CD4-positive, alpha-beta T cell (primary cell): ENCODE results near the gene CALHM5. TPM values are rescaled to one million over a fixed set of nuclear protein-coding genes. Genes with fewer than 3 reads are reported as not detected.

Experiments used
- ATAC-seq: fragments of 200-7000 bp; cut with Tn5 transposase; one replicate; pipeline ENCODE4 v1.10.0; 2022; ENCODE audit warnings: mild to moderate bottlenecking; ENCODE audit not compliant: poor library complexity
- CTCF ChIA-PET: fragments of 350-600 bp; sonication (Branson Sonifier 250); formaldehyde crosslinking; loops from one replicate; lab custom pipeline; 2021; ENCODE audit warnings: antibody characterized with exemption, inconsistent platforms; lab: Charles Lee
- POLR2A ChIA-PET: fragments of 350-600 bp; sonication (Branson Sonifier 250); formaldehyde crosslinking; loops from one replicate; lab custom pipeline; 2021; ENCODE audit warnings: antibody characterized with exemption, inconsistent platforms; lab: Charles Lee
- DNase-seq, 14 experiments: peaks; one replicate each; pipeline ENCODE4 v3.0.0-alpha.2; 2013 to 2020; ENCODE audit warnings: mixed read lengths in 2 of 14
- H3K27ac ChIP-seq, 2 donors: one replicate each; pipeline versions ENCODE4 v1.5.1 to v1.7.0; 2013; ENCODE audit warnings: low read length in 2 of 2, low read depth in 1 of 2, mild to moderate bottlenecking in 1 of 2
- H3K27me3 ChIP-seq, 2 experiments: 1 replicate in 1 of 2; 2 replicates in 1 of 2; pipeline versions ENCODE4 v1.6.1 to v1.7.0; 2013; ENCODE audit warnings: low read length in 2 of 2, control low read depth in 1 of 2, mild to moderate bottlenecking in 1 of 2, moderate library complexity in 1 of 2; ENCODE audit not compliant: insufficient read depth in 2 of 2, control insufficient read depth in 1 of 2
- H3K36me3 ChIP-seq: one replicate; pipeline ENCODE4 v1.6.1; 2013; ENCODE audit warnings: low read length, control low read depth; ENCODE audit not compliant: insufficient read depth
- H3K4me1 ChIP-seq: one replicate; pipeline ENCODE4 v1.6.1; 2013; ENCODE audit warnings: low read length, control low read depth; ENCODE audit not compliant: insufficient read depth
- H3K4me3 ChIP-seq: one replicate; pipeline ENCODE4 v1.5.1; 2013; ENCODE audit warnings: mild to moderate bottlenecking, low read length, moderate library complexity
- H3K9me3 ChIP-seq, 2 experiments: 1 replicate in 1 of 2; 2 replicates in 1 of 2; pipeline versions ENCODE4 v1.6.1 to v1.7.0; 2013; ENCODE audit warnings: low read length in 2 of 2, mild to moderate bottlenecking in 2 of 2, control low read depth in 1 of 2, moderate library complexity in 1 of 2; ENCODE audit not compliant: control insufficient read depth in 1 of 2, insufficient read depth in 1 of 2
- H3K27ac Mint-ChIP-seq: one replicate; pipeline ENCODE4 v1.8.0; 2020; ENCODE audit warnings: mixed read lengths
- H3K27me3 Mint-ChIP-seq: one replicate; pipeline ENCODE4 v1.8.0; 2021; ENCODE audit warnings: mixed read lengths
- H3K36me3 Mint-ChIP-seq: one replicate; pipeline ENCODE4 v1.8.0; 2021; ENCODE audit warnings: low read depth, mixed read lengths
- H3K4me1 Mint-ChIP-seq: one replicate; pipeline ENCODE4 v1.8.0; 2021; ENCODE audit warnings: low read depth, mixed read lengths
- H3K4me3 Mint-ChIP-seq: one replicate; pipeline ENCODE4 v1.8.0; 2020; ENCODE audit warnings: mild to moderate bottlenecking, mixed read lengths
- H3K9me3 Mint-ChIP-seq: one replicate; pipeline ENCODE4 v1.8.0; 2020; ENCODE audit warnings: mixed read lengths
- CTCF ChIP-seq: fragments of 200-600 bp; IDR thresholded peaks from one replicate; pipeline ENCODE4 v1.8.0; 2022; ENCODE audit warnings: antibody characterized with exemption, mild to moderate bottlenecking
- intact Hi-C, 2 experiments: fragments of 100-400 bp; cut with DNase I in 1 of 2; cut with micrococcal nuclease in 1 of 2; formaldehyde crosslinking; loops; one replicate each; pipeline versions ENCODE4 v1.15.1 to v1.9.0; 2023 to 2025; cut with DNase I, micrococcal nuclease
- total RNA-seq, 174 experiments: library from RNA in 2 of 174; stranded (reverse) in 2 of 174; gene quantifications; one replicate each; pipeline ENCODE4 v1.2.3 and lab custom pipeline; 2021 to 2026

The CALHM5 gene
- total RNA-seq, 2 experiments from 2014 or later, result not detected

DNA sequence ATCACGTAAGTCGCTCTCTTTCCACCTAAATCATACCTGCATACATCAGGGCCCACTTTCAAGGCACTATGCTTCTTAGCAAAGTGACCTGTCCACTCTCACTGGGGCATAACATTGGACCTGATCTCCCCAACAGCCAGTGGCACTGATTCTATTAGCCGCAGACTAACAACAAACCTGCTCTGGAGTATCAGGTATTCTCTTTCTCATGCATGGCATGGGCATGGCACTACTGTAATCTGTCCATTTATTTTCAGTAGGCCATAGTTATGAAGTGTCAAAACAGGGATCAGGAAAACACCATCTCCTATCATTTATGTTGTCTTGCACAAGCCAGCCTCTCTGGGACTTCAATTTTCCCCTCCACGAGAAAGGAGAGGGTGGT, 50.6 kb downstream of the CALHM5 start:
- Mint-ChIP-seq H3K36me3 (no peaks in the 10 kb centered on the region), H3K4me3 (no peak overlapping the region), H3K4me1 (no peaks in the 10 kb centered on the region), H3K27me3 (peaks cover 10% of the 10 kb centered on the region), H3K9me3 (no peaks in the 10 kb centered on the region), H3K27ac (no peak overlapping the region)
- peaks cover 0 to 14% of the 10 kb centered on the region in 2 experiments for H3K27me3 ChIP-seq
- peaks cover 8% of the 10 kb centered on the region for H3K4me1 ChIP-seq
- DNase-seq, result no peak
- H3K36me3 ChIP-seq, result no peaks in the 10 kb centered on the region
- no peak for TF ChIP-seq CTCF
- H3K27ac ChIP-seq, result no peak overlapping the region
- ATAC-seq, result no peak
- no peaks in the 10 kb centered on the region for H3K9me3 ChIP-seq
- ChIA-PET POLR2A (interaction anchor here (1.2 to 1.6 kb wide), 2 partner anchors 9 to 283 kb away, joined by 3 to 8 read pairs; partner anchors contain the start of genes RWDD1 and TSPYL1), CTCF (interaction anchor here (1.0 kb wide), 1 partner anchor 273 kb away, joined by 3 read pairs; no protein-coding TSS in a partner anchor)
- intact Hi-C loops, result loop anchor here in 1 of 2 experiments (10.0 kb wide), 1 partner anchor 1113 kb away; the partner anchor contains the start of gene NUS1
- H3K4me3 ChIP-seq, result no peak overlapping the region

DNA sequence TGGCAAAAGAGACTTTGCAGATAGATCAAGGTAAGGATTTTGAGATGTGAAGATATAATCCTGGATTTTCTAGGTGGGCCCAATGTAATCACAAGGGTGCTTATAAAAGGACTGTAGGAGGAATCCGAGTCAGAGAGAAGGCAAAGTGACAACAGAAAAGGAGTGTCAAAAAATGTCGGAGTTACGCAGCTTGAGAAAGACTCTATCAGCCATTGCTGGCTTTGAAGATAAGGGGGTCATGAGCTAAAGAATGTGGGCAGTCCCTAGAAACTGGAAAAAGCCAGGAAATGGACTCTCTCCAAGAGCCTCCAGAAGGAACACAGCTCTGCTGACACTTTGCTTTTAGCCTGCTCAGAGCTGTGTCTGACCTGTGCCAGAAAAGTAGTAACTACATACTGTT, 51.2 kb downstream of the CALHM5 start:
- Mint-ChIP-seq H3K36me3 (no peaks in the 10 kb centered on the region), H3K27ac (no peak overlapping the region), H3K4me3 (no peak overlapping the region), H3K9me3 (no peaks in the 10 kb centered on the region), H3K4me1 (no peaks in the 10 kb centered on the region), H3K27me3 (peaks cover 10% of the 10 kb centered on the region)
- TF ChIP-seq CTCF, result no peak
- no peak for ATAC-seq
- H3K9me3 ChIP-seq, result no peaks in the 10 kb centered on the region
- H3K36me3 ChIP-seq, result no peaks in the 10 kb centered on the region
- POLR2A ChIA-PET, result interaction anchor here (1.0 to 1.6 kb wide), 3 partner anchors 9 to 283 kb away, joined by 3 to 8 read pairs (median 3); partner anchors contain the start of genes RWDD1 and TSPYL1
- H3K27ac ChIP-seq, result no peak overlapping the region
- DNase-seq, result no peak
- intact Hi-C loops, result loop anchor here in 1 of 2 experiments (10.0 kb wide), 1 partner anchor 1112 kb away; the partner anchor contains the start of gene NUS1
- peaks cover 8% of the 10 kb centered on the region for H3K4me1 ChIP-seq
- peaks cover 0 to 14% of the 10 kb centered on the region in 2 experiments for H3K27me3 ChIP-seq
- CTCF ChIA-PET, result interaction anchor here (1.0 kb wide), 1 partner anchor 273 kb away, joined by 3 read pairs; no protein-coding TSS in a partner anchor
- no peak overlapping the region for H3K4me3 ChIP-seq

GRCh38 chr6:116563830-116564229, 52.4 kb downstream of the CALHM5 start:
- no peaks in the 10 kb centered on the region for H3K9me3 Mint-ChIP-seq
- ATAC-seq (no peak), DNase-seq (no peak)
- Histone ChIP-seq H3K4me1 (peaks cover 8% of the 10 kb centered on the region), H3K27ac (no peak overlapping the region), H3K36me3 (no peaks in the 10 kb centered on the region), H3K9me3 (no peaks in the 10 kb centered on the region), H3K4me3 (no peak overlapping the region), H3K27me3 (peaks cover 0 to 14% of the 10 kb centered on the region in 2 experiments)
- H3K27ac Mint-ChIP-seq, result no peak overlapping the region
- no peak overlapping the region for H3K4me3 Mint-ChIP-seq
- H3K27me3 Mint-ChIP-seq, result peaks cover 10% of the 10 kb centered on the region
- intact Hi-C loops, result loop anchor here in 1 of 2 experiments (10.0 kb wide), 1 partner anchor 1111 kb away; the partner anchor contains the start of gene NUS1
- CTCF ChIA-PET, result interaction anchor here (0.7 kb wide), 1 partner anchor 312 kb away, joined by 3 read pairs; no protein-coding TSS in a partner anchor
- no peak for TF ChIP-seq CTCF
- POLR2A ChIA-PET, result interaction anchor here (1.0 to 1.6 kb wide), 2 partner anchors 8 to 275 kb away, joined by 3 to 8 read pairs; partner anchors contain the start of gene RWDD1
- no peaks in the 10 kb centered on the region for H3K36me3 Mint-ChIP-seq
- peaks cover 2% of the 10 kb centered on the region for H3K4me1 Mint-ChIP-seq
